Mononuclear cell (primary cell): ENCODE results near the gene MAP4K4. TPM values are rescaled to one million over a fixed set of nuclear protein-coding genes. Genes with fewer than 3 reads are reported as not detected.
"Not testable (repeated sequence)": the region's sequence is repeated elsewhere in the genome, so short reads cannot be mapped to it uniquely, and the experiment has no call there.

ENCODE experiments used
- H3K27me3 ChIP-seq: 2 replicates; pipeline ENCODE4 v1.6.0; 2011; ENCODE audit warnings: low read length, control low read depth; ENCODE audit not compliant: insufficient read depth
- H3K4me1 ChIP-seq: 2 replicates; pipeline ENCODE4 v1.5.1; 2011; ENCODE audit warnings: mild to moderate bottlenecking, low read length, control low read depth; ENCODE audit not compliant: insufficient read depth
- H3K4me3 ChIP-seq: 2 replicates; pipeline ENCODE4 v1.5.1; 2011; ENCODE audit warnings: mild to moderate bottlenecking, low read length, moderate library complexity
- H3K9me3 ChIP-seq: 2 replicates; pipeline ENCODE4 v1.5.1; 2011; ENCODE audit warnings: low read depth, mild to moderate bottlenecking, control low read depth, low read length
- total RNA-seq: library from RNA; depleted of rRNA; stranded (reverse); fragments of >200 nt; gene quantifications from one replicate; pipeline ENCODE4 v1.2.3, GENCODE V29; 2012

MAP4K4 gene
- total RNA-seq, 1 donor, result 58.8 TPM

GRCh38 chr2:101771227-101771902, 73.9 kb downstream of the MAP4K4 start:
- Histone ChIP-seq H3K4me1 (peaks cover 56% of the 10 kb centered on the region), H3K4me3 (no peak overlapping the region), H3K9me3 (no peaks in the 10 kb centered on the region), H3K27me3 (no peaks in the 10 kb centered on the region)

GRCh38 chr2:101771910-101772321, 74.4 kb downstream of the MAP4K4 start:
- Histone ChIP-seq H3K4me3 (no peak overlapping the region), H3K27me3 (no peaks in the 10 kb centered on the region), H3K4me1 (peaks cover 51% of the 10 kb centered on the region), H3K9me3 (no peaks in the 10 kb centered on the region)

GRCh38 chr2:101773137-101773536, 75.6 kb downstream of the MAP4K4 start:
- H3K27me3 ChIP-seq, result no peaks in the 10 kb centered on the region
- peaks cover 50% of the 10 kb centered on the region for H3K4me1 ChIP-seq
- H3K4me3 ChIP-seq, result no peak overlapping the region
- H3K9me3 ChIP-seq, result no peaks in the 10 kb centered on the region

- H3K9me3 ChIP-seq, H3K27me3 ChIP-seq, H3K4me3 ChIP-seq: not testable (repeated sequence)
- peaks cover 54% of the 10 kb centered on the region for H3K4me1 ChIP-seq
Observed at GRCh38 chr2:101773961-101774360, 76.5 kb downstream of the MAP4K4 start.

GRCh38 chr2:101775092-101775491, 77.6 kb downstream of the MAP4K4 start:
- Histone ChIP-seq H3K9me3 (no peaks in the 10 kb centered on the region), H3K27me3 (no peaks in the 10 kb centered on the region), H3K4me1 (peaks cover 58% of the 10 kb centered on the region)

GRCh38 chr2:101775636-101776035, 78.1 kb downstream of the MAP4K4 start:
- H3K9me3 ChIP-seq, result no peaks in the 10 kb centered on the region

More at GRCh38 chr2:101775092-101775491, 77.6 kb downstream of the MAP4K4 start:
- H3K4me3 ChIP-seq, result no peak overlapping the region

GRCh38 chr2:101776172-101777043, 78.9 kb downstream of the MAP4K4 start:
- Histone ChIP-seq H3K9me3 (no peaks in the 10 kb centered on the region), H3K27me3 (no peaks in the 10 kb centered on the region), H3K4me3 (no peak overlapping the region), H3K4me1 (peaks cover 58% of the 10 kb centered on the region)

More at GRCh38 chr2:101775636-101776035, 78.1 kb downstream of the MAP4K4 start:
- Histone ChIP-seq H3K4me1 (peaks cover 59% of the 10 kb centered on the region), H3K27me3 (no peaks in the 10 kb centered on the region), H3K4me3 (no peak overlapping the region)

GRCh38 chr2:101777337-101777736, 79.8 kb downstream of the MAP4K4 start:
- Histone ChIP-seq H3K4me1 (peaks cover 65% of the 10 kb centered on the region), H3K27me3 (no peaks in the 10 kb centered on the region), H3K9me3 (no peaks in the 10 kb centered on the region), H3K4me3 (no peak overlapping the region)

- no peaks in the 10 kb centered on the region for H3K9me3 ChIP-seq
- H3K4me1 ChIP-seq, result peaks cover 64% of the 10 kb centered on the region
- no peak overlapping the region for H3K4me3 ChIP-seq
- H3K27me3 ChIP-seq, result no peaks in the 10 kb centered on the region
Observed at GRCh38 chr2:101778102-101778501, 80.6 kb downstream of the MAP4K4 start.

- Histone ChIP-seq H3K9me3 (no peaks in the 10 kb centered on the region), H3K27me3 (no peaks in the 10 kb centered on the region), H3K4me3 (no peak overlapping the region), H3K4me1 (peaks cover 67% of the 10 kb centered on the region)
Observed at GRCh38 chr2:101779190-101779589, 81.7 kb downstream of the MAP4K4 start.

GRCh38 chr2:101779656-101780055, 82.1 kb downstream of the MAP4K4 start:
- Histone ChIP-seq H3K4me1 (peaks cover 67% of the 10 kb centered on the region), H3K9me3 (no peaks in the 10 kb centered on the region), H3K4me3 (no peak overlapping the region), H3K27me3 (no peaks in the 10 kb centered on the region)

- no peak overlapping the region for H3K4me3 ChIP-seq
- no peaks in the 10 kb centered on the region for H3K9me3 ChIP-seq
- no peaks in the 10 kb centered on the region for H3K27me3 ChIP-seq
- peaks cover 57% of the 10 kb centered on the region for H3K4me1 ChIP-seq
Observed at GRCh38 chr2:101781326-101781725, 83.8 kb downstream of the MAP4K4 start.

GRCh38 chr2:101781791-101782426, 84.4 kb downstream of the MAP4K4 start:
- no peak overlapping the region for H3K4me3 ChIP-seq
- H3K4me1 ChIP-seq, result peaks cover 56% of the 10 kb centered on the region
- no peaks in the 10 kb centered on the region for H3K27me3 ChIP-seq
- H3K9me3 ChIP-seq, result no peaks in the 10 kb centered on the region

GRCh38 chr2:101782427-101782792, 84.9 kb downstream of the MAP4K4 start:
- H3K4me1 ChIP-seq, result peaks cover 52% of the 10 kb centered on the region
- H3K27me3 ChIP-seq, result no peaks in the 10 kb centered on the region
- H3K9me3 ChIP-seq, result no peaks in the 10 kb centered on the region
- H3K4me3 ChIP-seq, result no peak overlapping the region

GRCh38 chr2:101787097-101787496, 89.6 kb downstream of the MAP4K4 start:
- H3K4me3 ChIP-seq, result no peak overlapping the region
- no peaks in the 10 kb centered on the region for H3K9me3 ChIP-seq
- H3K27me3 ChIP-seq, result no peaks in the 10 kb centered on the region

More at GRCh38 chr2:101787097-101787496, 89.6 kb downstream of the MAP4K4 start:
- peaks cover 25% of the 10 kb centered on the region for H3K4me1 ChIP-seq
